Dermis microvascular lymphatic vessel endothelial cell (primary cell): Measurements from ENCODE around the gene TMEM200C. TPM values are rescaled to one million over a fixed set of nuclear protein-coding genes. Genes with fewer than 3 reads are reported as not detected.
"Not testable (repeated sequence)": the region's sequence is repeated elsewhere in the genome, so short reads cannot be mapped to it uniquely, and the experiment has no call there.

Experiments used
- DNase-seq, 2 donors: peaks; one replicate each; pipeline versions ENCODE4 v3.0.0 to v3.0.0-alpha.2; 2010; ENCODE audit warnings: low read depth in 2 of 2
- total RNA-seq: library from RNA; depleted of rRNA; stranded (reverse); fragments of >200 nt; gene quantifications from 2 replicates; pipeline ENCODE4 v1.2.1, GENCODE V29; 2014

Gene TMEM200C
- total RNA-seq, 1 donor from 2014 or later = under 0.01 TPM

DNA sequence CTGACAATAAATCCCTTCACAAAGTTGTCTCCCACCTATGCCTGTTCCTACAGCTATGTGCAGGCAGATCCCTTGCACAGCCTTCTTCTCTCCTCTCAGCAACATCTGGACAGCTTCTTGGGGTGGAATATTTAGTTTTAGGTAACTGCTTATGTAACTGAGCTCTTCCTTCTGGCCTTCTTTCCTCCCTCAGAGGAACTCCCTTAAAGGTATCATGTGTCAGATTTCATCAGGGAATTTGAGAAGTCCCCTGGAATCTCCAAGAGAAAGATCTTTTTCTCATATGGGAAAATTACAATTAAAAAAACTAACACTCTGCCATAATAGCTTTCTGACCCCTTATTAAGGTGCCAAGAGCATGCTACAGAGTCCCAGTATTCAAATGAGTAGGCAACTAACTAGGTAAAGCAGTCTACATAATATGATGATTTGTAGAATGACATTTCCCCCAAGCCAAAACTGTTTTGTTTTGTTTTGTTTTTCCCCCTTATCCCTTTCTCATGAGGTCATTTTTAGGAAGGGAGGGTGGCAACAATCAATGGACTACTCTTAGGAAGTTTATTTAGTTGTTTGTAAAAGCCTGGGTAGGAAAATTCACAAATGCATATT is 2.4 kb downstream of the TMEM200C start:
- no peak for DNase-seq

DNA sequence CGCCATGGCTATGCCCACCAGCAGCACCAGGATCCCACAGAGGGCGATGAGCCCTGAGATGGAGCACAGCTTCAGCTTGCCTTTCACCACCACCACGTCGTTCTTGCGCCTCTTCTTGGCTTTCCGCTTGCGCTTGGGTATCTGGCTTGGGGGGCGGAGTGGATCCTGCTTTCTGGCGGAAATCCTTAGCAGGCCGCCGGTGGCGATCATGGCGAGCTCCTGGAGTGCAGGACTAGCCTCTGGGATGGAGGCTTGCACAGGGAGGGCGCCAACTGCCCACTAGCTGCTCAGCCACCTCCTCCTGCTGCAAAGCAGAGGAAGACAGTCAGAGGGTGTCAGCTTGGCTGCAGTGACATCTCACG is 3.5 kb downstream of the TMEM200C start:
- no peak for DNase-seq

DNA sequence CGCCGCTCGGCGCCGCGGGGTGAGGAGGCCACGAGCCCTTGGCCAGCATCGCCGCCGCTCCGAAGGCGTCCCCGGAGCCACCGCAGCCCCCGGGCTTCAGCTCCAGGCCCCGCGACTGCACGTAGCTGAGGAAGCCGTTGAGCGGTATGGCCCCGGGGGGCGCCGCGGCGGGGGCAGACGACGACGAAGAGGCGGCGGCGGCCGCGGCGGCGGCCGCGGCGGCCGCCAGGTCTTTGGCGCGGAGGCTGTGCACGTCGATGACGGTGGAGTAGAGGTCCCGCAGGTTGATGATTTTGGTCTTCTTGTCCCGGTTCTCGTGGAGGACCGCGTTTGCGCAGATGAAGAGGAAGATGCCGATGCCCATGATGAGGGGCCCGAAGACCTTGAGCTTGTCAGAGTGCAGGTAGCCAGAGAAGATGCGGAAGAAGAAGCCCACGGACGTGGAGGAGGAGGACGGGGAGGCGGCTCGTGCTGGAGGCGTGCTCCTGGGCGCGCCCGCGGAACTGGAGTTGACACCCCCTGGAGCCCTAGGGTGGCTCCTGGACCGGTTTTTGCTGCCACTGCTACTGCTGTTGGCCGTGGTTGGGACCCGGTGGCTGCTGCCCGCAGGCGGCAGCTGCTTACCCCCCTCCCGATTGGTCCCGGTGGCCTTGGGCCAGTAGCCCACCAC is 4.0 kb downstream of the TMEM200C start:
- no peak for DNase-seq

DNA sequence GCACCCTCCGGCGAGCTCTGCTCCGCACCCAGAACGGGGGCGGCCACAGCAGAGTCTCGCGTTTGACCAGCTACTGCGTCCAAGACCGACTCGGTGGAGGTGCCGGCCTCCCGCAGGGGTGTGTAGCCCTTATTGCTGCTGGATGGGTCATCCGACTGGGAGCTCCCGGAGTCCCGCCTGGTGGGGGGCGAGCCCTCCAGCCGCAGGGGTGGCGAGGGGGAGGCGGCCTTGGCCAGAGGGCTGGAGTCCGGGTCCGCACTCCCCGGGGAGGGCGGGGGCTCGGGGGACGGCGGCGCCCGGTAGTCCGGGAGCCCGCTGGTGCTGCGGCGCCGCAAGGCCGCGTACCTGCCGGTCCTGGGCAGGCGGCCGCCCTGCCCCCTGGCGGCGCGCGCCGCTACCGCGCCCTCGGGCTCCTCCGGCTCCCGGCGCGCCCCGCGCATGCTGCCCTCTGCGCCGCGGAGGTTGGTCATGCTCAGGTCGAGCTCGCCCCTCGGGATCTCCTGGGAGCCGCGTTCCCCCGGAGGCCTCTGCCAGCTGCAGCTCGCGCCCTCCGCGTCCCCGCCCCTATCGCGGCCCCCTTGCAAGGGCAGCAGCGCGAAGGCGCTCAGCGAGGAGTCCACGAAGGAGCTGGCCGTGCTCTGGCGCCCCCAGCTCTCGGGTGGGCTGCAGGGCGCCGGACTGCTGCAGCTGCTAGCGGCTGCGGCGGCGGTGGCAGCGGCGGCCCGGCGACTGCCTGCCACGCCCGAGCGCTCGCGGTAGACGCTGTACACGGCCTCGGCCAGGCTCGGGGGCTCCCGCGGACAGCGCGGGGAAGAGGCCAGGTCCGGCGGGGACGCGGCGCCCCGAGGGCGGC is 4.8 kb downstream of the TMEM200C start:
- peak in 1 of 2 donors; percentile 30 for DNase-seq

DNA sequence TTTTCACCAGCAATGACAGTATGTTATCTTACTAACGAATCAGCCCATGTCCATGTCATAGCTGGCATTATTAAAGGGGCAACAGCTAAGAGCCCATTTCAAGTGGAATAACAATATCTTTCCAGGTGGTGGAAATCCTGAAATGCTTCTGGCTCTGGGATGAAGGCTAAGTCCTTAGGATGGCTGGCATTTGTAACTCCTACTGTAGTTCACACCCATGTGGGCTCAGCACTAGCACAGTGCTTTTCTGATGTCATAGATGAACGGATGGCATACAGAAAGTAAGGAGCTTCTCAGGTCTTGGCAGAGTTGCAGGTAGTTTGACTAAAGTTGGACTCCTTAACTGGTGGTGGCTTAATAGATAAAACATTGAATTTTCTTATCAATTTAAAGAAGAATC is 10.0 kb downstream of the TMEM200C start:
- no peak for DNase-seq

DNA sequence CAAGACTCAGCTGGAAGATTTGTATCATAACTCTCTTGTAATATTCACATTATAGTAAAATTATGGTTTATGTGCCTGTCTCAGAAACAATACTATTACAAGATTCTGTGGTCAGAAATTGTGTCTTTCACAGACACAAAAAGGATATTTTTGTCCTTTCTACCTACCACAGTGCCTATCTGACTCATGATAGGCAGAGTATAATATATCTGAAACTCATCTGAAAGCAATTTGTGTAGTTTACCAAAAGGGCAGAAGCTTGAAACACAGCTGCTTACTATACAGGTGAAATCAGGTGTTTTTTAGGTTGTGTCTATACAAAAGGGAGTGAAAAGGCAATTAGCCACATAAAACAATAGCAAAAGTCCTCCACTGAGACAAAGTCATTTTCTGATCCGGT is 10.9 kb downstream of the TMEM200C start:
- DNase-seq = no peak

DNA sequence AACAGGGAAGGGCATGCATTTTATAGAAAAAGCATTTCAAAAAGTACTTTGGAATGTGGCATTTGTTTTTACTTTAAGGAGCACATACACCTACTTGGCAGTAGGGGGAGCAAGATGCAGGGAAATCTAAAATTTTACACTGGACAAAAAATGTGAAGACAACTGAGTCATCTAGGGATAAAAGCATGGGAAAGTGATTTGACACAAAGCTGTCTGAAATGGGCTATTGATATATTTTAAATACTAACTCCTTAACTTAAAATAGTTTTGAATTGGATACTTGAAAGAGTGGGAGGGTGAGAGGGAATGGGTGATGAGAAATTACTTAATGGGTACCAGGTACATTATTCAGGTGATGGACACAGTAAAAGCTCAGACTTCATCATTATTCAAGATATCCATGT is 15.8 kb downstream of the TMEM200C start:
- peak; percentile 10 to 32 for DNase-seq

DNA sequence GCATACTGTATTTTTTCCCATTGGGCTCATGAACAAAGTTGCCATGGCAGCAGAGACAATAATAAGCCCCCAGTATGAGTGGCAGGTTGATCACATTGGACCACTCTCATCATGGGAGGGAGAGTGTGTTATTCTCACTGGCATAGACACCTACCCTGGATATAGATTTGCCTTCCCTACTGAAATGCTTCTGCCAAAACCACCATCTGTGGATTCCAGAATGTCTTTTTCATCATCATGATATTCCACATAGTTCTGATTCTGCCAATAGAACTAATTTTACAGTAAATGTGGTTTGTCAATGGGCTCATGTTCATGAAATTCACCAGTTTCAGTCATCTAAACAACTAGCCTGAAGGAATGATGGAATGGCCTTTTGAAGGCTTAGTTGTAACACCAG is 18.4 kb downstream of the TMEM200C start:
- DNase-seq = no peak

DNA sequence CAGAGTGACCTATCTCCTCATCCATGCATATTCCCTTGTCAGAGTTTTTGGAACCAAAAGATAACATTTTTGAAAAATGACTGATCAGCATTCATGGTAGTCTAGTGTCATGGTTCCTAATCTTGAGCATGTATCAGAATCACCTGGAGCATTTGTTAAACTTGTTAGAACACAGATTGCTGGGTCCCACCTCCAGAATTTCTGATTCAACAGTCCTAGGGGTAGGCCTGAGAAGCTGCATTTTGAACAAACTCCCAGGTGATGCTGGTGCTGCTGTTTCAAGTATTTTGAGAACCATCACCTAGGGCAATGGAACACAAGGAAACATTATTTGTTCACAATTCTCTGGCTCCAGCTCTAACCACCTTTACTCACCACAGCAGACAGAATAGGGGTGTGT is 21.0 kb downstream of the TMEM200C start:
- DNase-seq = no peak

DNA sequence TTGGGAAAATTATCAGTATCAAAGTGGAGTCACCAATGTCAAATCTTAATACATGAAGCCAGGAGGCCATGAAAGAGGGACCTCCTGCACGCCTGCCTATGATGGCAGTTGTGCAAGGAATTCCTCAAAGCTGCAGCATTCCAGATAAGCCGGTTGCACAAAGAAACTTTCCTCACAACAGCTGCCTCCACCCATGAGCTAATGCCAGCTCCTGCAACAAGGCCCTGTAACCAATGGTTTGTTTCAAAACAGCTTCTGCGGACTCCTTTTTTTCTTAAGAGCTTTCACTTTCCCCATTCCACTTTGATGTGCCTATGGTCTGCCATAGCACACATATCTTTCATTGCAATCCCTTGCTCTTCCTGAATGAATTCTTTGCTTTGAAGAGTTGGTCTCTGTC is 22.4 kb downstream of the TMEM200C start:
- DNase-seq = no peak

DNA sequence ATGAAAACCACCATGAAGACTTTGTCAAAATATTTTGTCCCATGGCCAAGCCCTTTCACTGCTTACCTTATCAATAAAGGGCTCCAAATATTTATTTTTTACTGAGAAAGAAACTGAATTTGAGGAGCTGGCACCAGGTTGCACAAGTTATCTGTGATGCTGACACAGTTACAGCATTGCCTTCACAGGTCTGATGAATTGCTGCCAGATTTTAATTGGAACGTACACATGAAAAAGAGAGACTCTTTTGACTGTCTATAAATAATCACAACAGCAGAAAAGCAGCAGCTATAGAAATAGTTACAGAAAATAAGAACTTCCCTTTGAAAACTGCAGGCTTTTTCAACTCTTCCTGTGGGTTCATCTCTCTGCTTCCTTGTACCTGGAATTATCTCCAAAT is 23.9 kb downstream of the TMEM200C start:
- DNase-seq = no peak

DNA sequence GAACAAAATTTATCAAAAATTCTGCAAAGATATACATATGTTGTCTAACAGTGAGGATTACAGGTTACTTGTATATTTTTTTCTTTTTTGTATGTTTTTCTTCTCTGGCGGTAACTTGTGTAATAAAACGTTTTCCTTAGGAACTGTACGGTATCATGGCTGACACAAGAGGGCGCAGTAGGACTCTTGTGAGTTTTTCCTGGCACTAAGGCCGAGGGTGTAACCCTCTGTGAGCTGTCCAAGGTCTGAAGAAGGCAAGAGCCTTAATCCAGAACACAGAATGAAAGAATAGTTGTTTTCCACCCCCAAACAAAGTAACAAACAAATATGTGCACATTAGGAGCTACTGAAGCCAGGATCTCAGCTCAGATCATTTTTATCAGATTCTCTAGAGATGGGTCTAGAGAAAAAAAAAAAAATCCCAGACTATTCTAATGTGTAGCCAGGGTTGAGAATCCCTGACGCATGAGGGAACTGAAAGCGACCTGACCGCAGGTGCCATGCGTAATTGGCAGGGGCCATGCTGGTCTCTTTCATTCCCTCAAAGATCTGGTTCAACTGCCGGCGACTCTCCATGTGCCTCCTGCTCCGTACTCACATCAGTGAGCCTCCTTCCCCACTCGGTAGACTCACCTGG is 27.0 kb downstream of the TMEM200C start:
- DNase-seq = peak; percentile 59 to 86

DNA sequence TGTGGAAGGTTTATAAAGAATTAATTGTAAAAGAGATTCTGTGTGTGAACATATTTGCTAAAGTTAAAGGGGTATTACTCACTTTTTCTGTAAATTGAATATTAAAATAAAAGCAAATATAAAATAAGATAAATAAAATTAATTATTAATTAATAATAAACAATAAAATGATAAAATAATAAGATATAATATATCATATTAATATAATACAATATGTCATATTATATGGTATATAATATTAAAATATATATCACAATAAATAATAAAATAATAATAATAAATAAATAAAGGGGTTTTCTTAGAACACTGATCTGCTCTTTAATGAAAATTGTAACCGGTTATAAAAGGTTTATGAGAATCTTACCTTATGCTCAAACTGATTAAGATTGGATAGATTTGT is 29.8 kb downstream of the TMEM200C start:
- no peak for DNase-seq

DNA sequence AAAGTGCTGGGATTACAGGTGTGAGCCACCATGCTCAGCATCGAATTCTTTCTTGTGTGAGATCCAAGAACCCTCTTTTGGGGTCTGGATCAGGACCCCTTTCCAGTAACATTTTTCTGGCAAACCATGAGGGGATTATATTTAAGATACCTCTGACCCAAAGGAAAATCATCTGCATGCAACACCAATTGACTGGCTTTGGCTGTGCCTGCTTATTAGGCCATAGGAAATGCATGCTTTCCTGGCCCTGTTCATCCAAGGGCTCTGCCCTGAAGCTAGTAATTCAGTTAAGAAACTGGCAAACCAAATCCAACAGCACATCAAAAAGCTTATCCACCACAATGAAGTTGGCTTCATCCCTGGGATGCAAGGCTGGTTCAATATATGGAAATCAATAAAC is 33.2 kb downstream of the TMEM200C start:
- not testable (repeated sequence) for DNase-seq

DNA sequence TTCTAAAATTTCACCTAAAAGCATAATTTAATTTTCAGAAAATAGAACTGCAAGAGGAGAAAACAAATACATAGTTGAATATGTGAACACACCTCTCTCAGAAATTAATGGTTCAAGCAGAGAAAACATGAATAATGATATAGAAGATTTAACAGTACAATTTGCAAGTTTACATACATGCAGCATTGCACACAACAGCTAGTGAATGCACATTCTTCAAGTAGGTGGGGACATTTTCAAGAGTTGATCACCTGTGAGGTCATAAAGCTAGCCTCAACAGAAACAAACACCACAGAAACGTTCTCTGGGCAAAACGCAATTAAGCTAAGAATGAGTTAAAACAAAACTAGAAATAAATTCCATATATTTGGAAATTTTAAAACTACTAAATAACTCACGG is 38.1 kb downstream of the TMEM200C start:
- DNase-seq = no peak

DNA sequence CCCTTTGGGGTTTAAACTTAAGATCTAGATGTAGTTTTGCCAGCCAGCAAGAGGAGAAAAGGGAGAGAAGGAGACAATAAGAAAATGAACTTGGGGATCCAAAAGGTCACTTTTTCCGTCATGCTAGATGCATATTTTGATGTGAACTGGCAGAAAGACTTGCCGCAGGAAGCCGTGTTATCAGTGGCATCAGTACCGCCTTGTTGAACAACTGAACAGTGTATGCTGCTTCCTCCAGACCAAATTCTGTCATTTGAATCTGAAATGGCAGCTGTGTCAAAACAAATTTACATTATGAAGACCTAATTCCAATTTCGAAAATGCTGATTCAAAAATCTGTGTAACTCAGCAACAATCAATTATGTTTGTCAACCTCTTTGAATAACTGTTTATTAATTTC is 42.1 kb downstream of the TMEM200C start:
- no peak for DNase-seq

DNA sequence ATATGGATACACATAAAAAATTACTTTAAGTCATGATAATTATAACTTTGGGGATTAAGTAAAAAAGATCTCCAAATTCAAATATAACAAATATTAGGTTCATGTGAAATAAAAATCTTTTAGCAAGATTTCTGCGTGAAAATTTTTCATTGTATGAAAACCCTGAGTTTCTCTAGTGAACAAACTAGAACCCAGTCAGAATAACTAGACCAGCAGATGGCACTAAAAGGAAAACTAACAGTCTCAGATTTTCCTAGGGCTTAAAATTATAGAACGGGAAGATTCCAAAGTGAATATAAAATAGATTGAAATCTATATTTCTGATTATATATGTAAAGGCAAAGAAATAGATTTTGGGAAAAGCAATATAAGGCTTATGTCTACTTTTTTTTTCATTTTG is 43.3 kb downstream of the TMEM200C start:
- DNase-seq = no peak

DNA sequence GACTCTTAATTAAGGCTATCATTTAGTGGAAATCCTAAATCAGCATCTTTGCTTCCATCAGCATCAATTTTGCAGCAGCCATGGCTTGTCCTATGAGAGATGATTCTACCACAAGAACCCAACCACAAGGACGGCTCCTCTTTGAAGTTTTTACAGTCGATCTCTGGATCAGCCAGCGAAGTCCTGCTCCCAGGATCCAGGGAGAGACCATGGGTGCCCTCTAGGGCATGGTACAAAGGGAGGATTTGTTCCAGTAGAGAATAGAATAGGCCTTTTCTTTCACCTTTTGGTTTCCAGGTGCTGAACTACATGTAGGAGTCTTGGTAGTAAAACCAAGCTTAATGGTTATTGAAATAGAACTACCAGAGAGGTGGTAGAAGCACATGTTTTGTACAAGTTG is 52.7 kb downstream of the TMEM200C start:
- DNase-seq = no peak

DNA sequence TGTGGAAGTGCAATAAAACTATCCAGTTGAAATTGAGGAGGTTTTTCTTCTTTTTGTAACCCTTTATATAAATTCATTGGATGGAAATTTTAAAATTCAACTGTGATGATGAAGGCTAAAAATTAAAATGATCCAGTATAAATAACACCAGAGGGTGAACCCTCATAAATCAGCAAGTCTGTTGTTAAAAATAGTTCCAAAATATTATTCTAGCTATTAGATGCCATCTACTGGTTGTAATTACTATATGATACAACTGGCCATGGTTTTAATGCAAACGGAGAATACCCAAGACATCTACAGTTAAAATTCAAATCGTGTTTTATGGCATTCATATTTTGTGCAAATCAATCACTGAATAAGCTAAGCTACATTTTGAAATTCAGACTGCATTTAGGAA is 53.8 kb downstream of the TMEM200C start:
- no peak for DNase-seq

DNA sequence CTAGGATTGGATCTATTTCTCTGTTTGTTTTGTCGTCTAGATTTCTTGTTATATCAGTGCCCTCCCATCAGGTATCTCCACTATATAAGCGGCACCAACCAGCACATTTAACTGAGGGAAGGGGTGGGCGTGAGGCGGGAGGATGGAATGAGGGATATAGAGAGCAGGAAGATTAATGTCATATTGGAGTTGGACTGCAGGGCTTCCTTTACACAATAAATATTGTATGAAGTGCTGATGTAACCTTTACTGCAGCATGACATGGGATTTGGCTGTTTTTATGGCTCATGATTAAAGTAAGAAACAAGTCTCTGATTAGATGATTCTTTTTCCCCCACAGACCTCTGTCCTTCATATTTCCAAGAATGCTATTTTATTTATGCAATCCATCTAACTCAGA is 54.8 kb downstream of the TMEM200C start:
- DNase-seq = no peak

DNA sequence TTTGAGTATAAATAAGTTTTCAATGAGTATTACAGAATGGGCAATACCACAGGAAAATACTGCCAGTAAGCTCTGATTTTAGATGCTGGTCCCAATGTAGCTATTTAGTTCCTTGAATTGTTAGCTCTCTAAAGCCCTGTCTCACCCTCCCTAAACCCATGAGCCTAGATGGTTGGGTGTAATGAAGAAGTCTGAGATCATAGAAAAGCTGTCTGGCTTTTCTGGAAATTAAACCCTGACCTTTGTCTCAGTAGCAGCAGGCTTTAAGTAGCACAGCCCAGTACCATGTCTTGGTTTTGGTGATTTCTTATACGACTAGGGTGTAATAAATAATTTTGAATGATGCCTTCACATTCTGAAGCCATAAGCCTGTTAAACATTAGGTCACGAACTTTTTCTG is 55.3 kb downstream of the TMEM200C start:
- no peak for DNase-seq

DNA sequence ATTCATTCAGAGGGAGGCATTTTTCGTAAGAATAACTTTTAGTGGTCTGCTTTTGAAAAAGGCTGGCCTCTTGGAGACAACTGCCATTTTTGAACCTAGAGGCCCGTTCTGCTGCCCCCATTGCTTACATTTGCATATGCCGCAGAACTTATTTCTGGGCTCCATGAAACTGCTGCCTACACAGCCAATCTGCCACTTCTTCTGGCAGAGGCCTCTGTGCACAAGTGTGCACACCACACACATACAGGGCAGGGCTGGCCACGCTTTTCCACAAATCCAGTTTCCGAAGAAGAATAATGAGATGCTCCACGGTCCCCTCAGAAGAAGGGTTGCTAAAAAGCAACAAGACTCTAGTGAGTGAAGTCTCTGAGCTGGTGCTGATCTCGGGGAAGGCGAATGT is 56.2 kb downstream of the TMEM200C start:
- DNase-seq = no peak
